Measurements from ENCODE around the gene HECW1. TPM values are rescaled to one million over a fixed set of nuclear protein-coding genes. Genes with fewer than 3 reads are reported as not detected.

Gene HECW1
- total and polyA plus RNA-seq, 2 of the 8 experiments (the other 6 are each of a cell fraction or from before 2014, with no cell fraction given), result 2.9 to 12.7 TPM

GRCh38 chr7:43405948-43406347 lies 293.5 kb downstream of the HECW1 start:
- Histone ChIP-seq H3K4me3 (ENCODE audit: extremely low read depth in 1 of 4, insufficient read depth in 2 of 4, low read depth in 3 of 4, low read length in 4 of 4) (no peak overlapping the region), H3K4ac (replicated peaks; ENCODE audit: insufficient read length, low read depth, low read length) (no peak overlapping the region), H4K20me1 (replicated peaks in 1 of 2; ENCODE audit: control insufficient read depth in 1 of 2, insufficient read depth in 2 of 2, low read length in 2 of 2) (no peaks in the 10 kb centered on the region), H3K4me2 (ENCODE audit: insufficient read depth in 1 of 2, low read depth in 2 of 2, low read length in 2 of 2) (no peak overlapping the region), H4K8ac (ENCODE audit: extremely low read depth, insufficient read depth, low read length) (no peak overlapping the region), H3K4me1 (replicated peaks in 1 of 4; ENCODE audit: control insufficient read depth in 3 of 4, insufficient read depth in 4 of 4, low read length in 3 of 4) (peaks cover 0 to 7% (median 0%) of the 10 kb centered on the region in 4 experiments; a peak in 3 of 7 replicates), H3K9ac (replicated peaks in 1 of 4; ENCODE audit: extremely low read depth in 1 of 4, low read depth in 3 of 4, low read length in 3 of 4) (no peak overlapping the region), H3K9me3 (ENCODE audit: insufficient read depth in 2 of 2, low read depth in 1 of 2, low read length in 1 of 2) (no peaks in the 10 kb centered on the region), H2BK5ac (ENCODE audit: low read depth, low read length) (no peak overlapping the region), H2AFZ (ENCODE audit: low read length) (no peak overlapping the region), H4K91ac (replicated peaks; ENCODE audit: insufficient read length, low read length) (no peak overlapping the region), H2AK5ac (ENCODE audit: low read depth, low read length) (no peak overlapping the region), H3K79me1 (ENCODE audit: low read depth, low read length) (no peaks in the 10 kb centered on the region), H3K18ac (ENCODE audit: extremely low read depth, low read length) (no peak overlapping the region), H3K27me3 (replicated peaks in 1 of 4; ENCODE audit: control insufficient read depth in 3 of 4, extremely low read depth in 1 of 4, insufficient read depth in 3 of 4, low read length in 3 of 4) (no peaks in the 10 kb centered on the region), H3K27ac (ENCODE audit: low read depth, low read length) (no peak overlapping the region), H3K56ac (replicated peaks; ENCODE audit: insufficient read length, low read depth, low read length) (no peak overlapping the region), H4K5ac (ENCODE audit: insufficient read length, low read depth, low read length) (no peak overlapping the region), H3K23me2 (ENCODE audit: low read depth, low read length) (no peaks in the 10 kb centered on the region; the same call in 1 of the 2 replicates), H3K23ac (ENCODE audit: insufficient read length) (no peak overlapping the region), H3K79me2 (ENCODE audit: control insufficient read depth in 1 of 2, insufficient read depth in 2 of 2, low read length in 2 of 2) (no peaks in the 10 kb centered on the region), H2BK15ac (ENCODE audit: low read length) (no peak overlapping the region), H2BK12ac (ENCODE audit: low read depth, low read length) (no peak overlapping the region), H3K36me3 (ENCODE audit: control insufficient read depth in 2 of 4, insufficient read depth in 4 of 4, low read length in 3 of 4) (no peaks in the 10 kb centered on the region), H2BK120ac (replicated peaks; ENCODE audit: low read depth, low read length) (no peak overlapping the region), H2BK20ac (ENCODE audit: low read length) (no peak overlapping the region), H3K14ac (ENCODE audit: insufficient read length) (no peak overlapping the region)
- FAIRE-seq (no peak), DNase-seq (ENCODE audit: low read depth in 1 of 2, low spot score in 2 of 2) (no peak)
- ChIA-PET POLR2A (ENCODE audit: partially characterized antibody) (no interaction called here), CTCF (ENCODE audit: partially characterized antibody) (interaction anchor here (1.1 kb wide), 1 partner anchor 9 kb away, joined by 3 read pairs; no protein-coding TSS in a partner anchor)
- WGBS, 2 experiments (ENCODE audit: extremely low coverage in 1 of 2, insufficient coverage in 1 of 2, insufficient read length in 1 of 2, insufficient replicate concordance in 2 of 2, low coverage in 1 of 2, low lambda C conversion rate in 2 of 2, missing lambda C conversion rate in 1 of 2), result 87% methylated on average over 2 of the region's 2 CpGs; no CpG with 5 or more reads in 1 of the 2 experiments
- TF ChIP-seq TAF1 (IDR thresholded peaks at IDR 0.05; ENCODE audit: low read depth, low read length) (no peak), JUND (IDR thresholded peaks at IDR 0.05; ENCODE audit: low read length) (no peak)

Data from H1 (cell line).